B cell (primary cell): ENCODE measurements around the gene ZFYVE21.

ENCODE experiments used
- CTCF ChIP-seq: fragments of 200-600 bp; IDR thresholded peaks from one replicate; pipeline ENCODE4 v1.8.0; 2022; ENCODE audit warnings: antibody characterized with exemption, mild to moderate bottlenecking
- EZH2 ChIP-seq: IDR thresholded peaks from 2 replicates; pipeline ENCODE4 v1.6.1; 2012; ENCODE audit warnings: borderline replicate concordance, low read depth, mild to moderate bottlenecking, moderate library complexity, low read length; ENCODE audit not compliant: insufficient read depth, poor library complexity, severe bottlenecking

- TF ChIP-seq CTCF = no peak
- TF ChIP-seq EZH2 = no peak
Observed at GRCh38 chr14:103733651-103734050, 18.0 kb downstream of the ZFYVE21 start.
